HEK293 (cell line): ENCODE results near the gene RPL26.

Source experiments
- ZNF350 ChIP-seq: fragments of 450-650 bp; formaldehyde crosslinking; IDR thresholded peaks from 2 replicates; pipeline ENCODE4 v1.5.0; 2017; ENCODE audit warnings: missing biosample characterization, mild to moderate bottlenecking, missing genetic modification characterization
- ZNF623 ChIP-seq: fragments of 450-650 bp; formaldehyde crosslinking; IDR thresholded peaks from 2 replicates; pipeline ENCODE4 v1.5.1; 2016; ENCODE audit warnings: missing biosample characterization, missing genetic modification characterization

GRCh38 chr17:8362651-8363332, 20.2 kb downstream of the RPL26 start:
- TF ChIP-seq ZNF623 (tag by site-specific recombination) (no peak), ZNF350 (no peak)
